NCI-H1105 treated with DMSO at 0.1 percent for 48 hours (cell line): ENCODE data around the gene PRPF4.

Source experiments
- DNase-seq: peaks from one replicate; lab custom pipeline; 2025; lab: John Stamatoyannopoulos, UW

Gene PRPF4

GRCh38 chr9:113311961-113312360 is 36.5 kb downstream of the PRPF4 start:
- DNase-seq, result no peak

DNA sequence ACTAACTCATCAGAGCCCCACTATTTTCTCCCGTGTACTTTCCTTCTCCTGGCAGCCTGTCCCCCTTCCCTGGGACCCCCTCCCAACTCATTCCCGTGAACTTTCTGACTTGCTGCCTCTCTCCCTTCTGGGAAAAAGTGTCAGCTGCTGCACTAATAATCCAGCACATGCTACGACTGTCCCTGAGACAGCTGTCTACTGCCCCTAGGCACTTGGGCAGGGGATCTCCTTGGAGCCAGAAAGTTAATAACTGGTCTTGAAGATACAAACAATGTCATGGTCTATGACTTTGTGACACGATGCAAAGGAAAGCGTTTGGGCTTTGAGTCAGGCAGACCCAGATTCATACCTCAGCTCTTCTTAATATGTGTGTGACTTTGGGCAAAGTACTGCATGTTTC is 37.8 kb downstream of the PRPF4 start:
- DNase-seq, result no peak

- DNase-seq, result no peak
These were observed 39.8 kb downstream of the PRPF4 start for GRCh38 chr9:113315231-113315630.

GRCh38 chr9:113316030-113316429 is 40.6 kb downstream of the PRPF4 start:
- no peak for DNase-seq

DNA sequence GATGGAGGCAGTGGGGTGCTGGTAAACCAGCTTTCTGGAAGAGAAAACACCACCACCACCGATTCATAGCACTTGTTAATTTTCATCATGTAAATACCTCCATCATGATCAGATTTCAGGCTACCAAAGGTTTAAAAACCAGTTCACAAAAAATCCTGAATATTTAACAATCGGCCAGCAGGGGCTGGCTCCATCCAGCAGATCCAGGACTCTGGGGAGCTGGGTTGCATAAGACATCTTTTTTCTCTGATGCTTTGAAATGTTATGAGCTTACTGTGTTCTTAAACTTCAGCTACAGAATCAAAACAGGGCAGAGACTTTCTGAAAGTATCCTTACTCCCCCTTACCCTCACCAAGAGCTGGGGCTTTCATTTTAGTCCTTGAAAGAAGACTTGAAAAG is 42.3 kb downstream of the PRPF4 start:
- no peak for DNase-seq

- no peak for DNase-seq
These were observed 43.6 kb downstream of the PRPF4 start for GRCh38 chr9:113319054-113319453.

GRCh38 chr9:113320051-113320450 is 44.6 kb downstream of the PRPF4 start:
- no peak for DNase-seq

DNA sequence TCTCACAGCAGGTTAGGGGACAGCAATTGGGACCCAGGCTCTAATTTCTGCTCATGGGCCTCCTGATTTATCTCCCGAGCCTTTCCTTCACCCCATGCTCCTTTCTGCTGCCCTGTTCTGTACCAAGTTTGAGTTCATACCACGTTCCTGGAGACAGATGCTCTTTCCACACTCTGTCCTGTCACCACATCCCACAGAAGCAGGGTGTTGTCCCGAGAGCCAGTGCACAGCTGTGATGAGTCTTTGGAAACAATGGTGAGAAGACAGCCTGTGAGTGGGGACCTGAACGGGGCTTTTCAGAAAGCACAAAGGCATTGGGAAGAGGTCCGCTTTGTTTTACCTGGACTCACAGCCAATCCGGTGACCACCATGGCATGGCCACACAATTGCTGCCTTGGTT is 47.2 kb downstream of the PRPF4 start:
- DNase-seq, result no peak

DNA sequence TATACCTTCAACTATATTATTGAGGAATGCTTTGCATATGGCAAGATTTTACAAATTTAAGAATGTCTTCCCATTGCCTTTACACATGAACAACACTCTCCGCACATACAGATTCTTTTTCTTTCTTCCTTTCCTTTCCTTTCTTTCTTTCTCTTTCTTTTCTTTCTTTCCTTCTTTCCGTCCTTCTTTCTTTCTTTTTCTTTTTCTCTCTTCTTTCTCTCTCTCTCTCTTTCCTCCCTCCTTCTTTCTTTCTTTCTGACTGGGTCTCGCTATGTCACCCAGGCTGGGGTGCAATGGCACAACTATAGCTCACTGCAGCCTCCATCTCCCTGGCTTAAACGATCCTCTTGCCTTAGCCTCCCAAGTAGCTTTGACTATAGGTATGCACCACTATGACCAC is 50.8 kb downstream of the PRPF4 start:
- no peak for DNase-seq

DNA sequence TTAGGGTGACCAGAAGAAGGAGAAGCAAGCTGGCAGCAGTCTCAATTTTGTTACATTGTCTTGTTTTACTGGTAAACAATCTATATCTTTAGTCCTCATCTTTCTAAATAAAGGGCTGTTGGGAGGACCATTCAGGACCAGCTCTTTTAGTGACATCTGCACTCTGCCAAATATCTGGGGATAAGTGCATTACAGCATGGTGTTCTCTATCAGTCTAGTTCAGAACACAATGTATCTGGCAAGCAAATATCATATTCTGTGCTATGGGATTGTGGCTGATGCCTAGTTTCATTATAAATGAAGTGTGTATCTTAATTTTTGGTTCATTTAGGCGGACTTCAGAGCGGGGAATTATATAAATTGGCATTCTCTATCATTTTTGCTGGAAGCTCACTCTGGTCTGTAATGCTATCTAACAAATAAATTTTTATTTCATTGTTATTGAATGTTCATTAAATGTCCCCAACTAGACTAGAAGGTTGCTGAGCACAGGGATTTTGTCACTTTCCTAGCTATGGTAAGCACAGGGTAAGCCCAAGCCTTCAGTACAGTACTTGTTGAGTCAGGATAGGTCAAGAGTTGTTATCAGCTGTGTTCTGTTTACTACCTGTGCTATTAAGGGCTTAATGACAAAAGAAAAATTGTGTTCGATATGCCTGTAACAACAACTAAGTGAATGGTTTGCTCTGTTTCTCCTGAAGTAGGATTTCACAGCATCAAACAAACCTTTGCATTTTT is 52.8 kb downstream of the PRPF4 start:
- DNase-seq, result no peak

GRCh38 chr9:113331780-113332179 is 56.3 kb downstream of the PRPF4 start:
- DNase-seq, result no peak

- DNase-seq, result no peak
These were observed 62.3 kb downstream of the PRPF4 start for GRCh38 chr9:113337714-113338113.

DNA sequence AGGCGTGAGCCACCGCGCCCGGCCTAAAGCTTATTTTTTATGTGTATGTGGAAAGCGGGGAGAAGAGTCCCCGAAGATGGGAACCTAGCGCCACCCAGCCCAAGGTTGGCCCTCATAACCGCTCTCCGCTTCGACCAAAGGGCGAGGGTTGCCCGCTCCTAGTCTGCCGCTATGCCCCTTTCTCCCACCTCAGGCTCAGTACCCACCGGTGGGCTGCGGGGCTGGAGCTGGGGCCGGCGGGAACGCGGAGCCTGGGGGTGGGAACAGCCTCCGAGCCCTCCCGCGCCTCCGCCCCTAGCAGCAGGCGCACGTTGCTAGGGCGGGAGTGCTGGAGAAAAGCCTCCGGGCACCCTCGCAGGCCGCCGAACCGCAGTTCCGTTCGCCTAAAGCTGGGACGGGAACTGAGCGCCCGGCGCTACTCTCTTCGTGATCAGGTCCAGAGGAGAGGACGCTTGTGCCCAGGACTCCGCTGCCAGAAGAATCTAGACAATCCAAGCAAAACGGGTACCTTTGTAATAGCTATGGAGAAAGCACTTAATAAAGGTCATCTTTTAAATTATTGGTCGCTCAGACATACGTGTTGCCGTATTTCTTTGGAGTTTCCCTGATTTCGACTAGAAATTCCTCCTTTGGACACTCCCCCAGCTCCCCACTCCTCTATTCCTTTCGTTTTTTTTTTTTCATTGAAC is 64.7 kb downstream of the PRPF4 start, which contains the start of gene WDR31:
Gene WDR31 (minus strand): TSS at position 265 of the 689 bp plus-strand sequence. CDS start 8,253 bp downstream, outside the sequence.
- DNase-seq, result peak; percentile 70

GRCh38 chr9:113341712-113342410 is 66.4 kb downstream of the PRPF4 start:
- DNase-seq, result peak; percentile 13
